ENCODE measurements around the gene LIMA1.

The LIMA1 gene

GRCh38 chr12:50197297-50197727, 86.0 kb downstream of the LIMA1 start:
- TF ChIP-seq, protein P1, sequence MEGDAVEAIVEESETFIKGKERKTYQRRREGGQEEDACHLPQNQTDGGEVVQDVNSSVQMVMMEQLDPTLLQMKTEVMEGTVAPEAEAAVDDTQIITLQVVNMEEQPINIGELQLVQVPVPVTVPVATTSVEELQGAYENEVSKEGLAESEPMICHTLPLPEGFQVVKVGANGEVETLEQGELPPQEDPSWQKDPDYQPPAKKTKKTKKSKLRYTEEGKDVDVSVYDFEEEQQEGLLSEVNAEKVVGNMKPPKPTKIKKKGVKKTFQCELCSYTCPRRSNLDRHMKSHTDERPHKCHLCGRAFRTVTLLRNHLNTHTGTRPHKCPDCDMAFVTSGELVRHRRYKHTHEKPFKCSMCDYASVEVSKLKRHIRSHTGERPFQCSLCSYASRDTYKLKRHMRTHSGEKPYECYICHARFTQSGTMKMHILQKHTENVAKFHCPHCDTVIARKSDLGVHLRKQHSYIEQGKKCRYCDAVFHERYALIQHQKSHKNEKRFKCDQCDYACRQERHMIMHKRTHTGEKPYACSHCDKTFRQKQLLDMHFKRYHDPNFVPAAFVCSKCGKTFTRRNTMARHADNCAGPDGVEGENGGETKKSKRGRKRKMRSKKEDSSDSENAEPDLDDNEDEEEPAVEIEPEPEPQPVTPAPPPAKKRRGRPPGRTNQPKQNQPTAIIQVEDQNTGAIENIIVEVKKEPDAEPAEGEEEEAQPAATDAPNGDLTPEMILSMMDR (IDR thresholded peaks at IDR 0.05; ENCODE audit: extremely low read depth, missing control alignments) = no peak
- DNase-seq (ENCODE audit: low spot score) = no peak

GRCh38 chr12:50196537-50196936, 86.8 kb downstream of the LIMA1 start:
- no peak for DNase-seq (ENCODE audit: low spot score)
- TF ChIP-seq, protein P1 (IDR thresholded peaks at IDR 0.05; ENCODE audit: extremely low read depth, missing control alignments) = no peak

GRCh38 chr12:50195832-50196231, 87.5 kb downstream of the LIMA1 start:
- TF ChIP-seq, protein P1 (IDR thresholded peaks at IDR 0.05; ENCODE audit: extremely low read depth, missing control alignments) = no peak
- DNase-seq (ENCODE audit: low spot score) = no peak

DNA sequence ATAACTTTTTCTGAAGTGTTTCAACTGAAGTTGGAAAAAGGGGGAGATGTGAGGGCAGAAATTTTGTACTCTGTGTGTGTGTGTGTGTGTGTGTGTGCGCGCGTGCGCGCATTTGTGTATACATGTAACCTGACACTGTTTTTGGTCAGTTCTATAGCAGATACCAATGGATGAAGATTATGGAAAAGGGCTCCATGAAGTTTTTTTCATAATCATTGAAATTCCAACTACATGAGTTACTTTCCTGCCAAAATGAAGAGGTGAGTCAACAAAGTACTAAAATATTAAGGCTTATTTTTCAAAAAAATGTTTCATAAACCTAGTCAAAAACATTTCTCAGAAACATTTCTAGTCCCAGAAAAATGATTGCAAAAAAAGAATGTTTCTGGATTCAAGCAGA, 90.4 kb downstream of the LIMA1 start:
- TF ChIP-seq, protein P1 (IDR thresholded peaks at IDR 0.05; ENCODE audit: extremely low read depth, missing control alignments) = no peak

DNA sequence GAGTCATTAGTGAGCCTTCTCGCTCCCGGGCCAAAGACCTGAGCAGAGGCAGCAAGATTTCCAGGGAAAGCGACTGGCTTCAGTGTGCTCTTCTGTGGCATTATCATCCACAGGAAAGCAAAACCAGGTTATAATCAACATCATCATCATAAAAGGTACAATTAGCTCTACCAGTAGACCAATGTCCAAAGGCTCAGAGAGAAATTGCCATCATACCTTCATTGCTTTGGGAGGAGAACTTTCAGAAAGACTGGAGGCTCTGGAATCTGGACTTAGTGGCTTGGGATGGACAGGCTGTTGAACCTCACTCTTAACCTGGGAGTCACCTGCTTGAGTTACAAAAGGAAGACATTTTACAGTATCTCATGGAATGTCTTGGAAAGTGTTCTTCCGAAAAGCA, 91.1 kb downstream of the LIMA1 start:
- TF ChIP-seq, protein P1 (IDR thresholded peaks at IDR 0.05; ENCODE audit: extremely low read depth, missing control alignments) = no peak
- no peak for DNase-seq (ENCODE audit: low spot score)

More for the DNA sequence above, 90.4 kb downstream of the LIMA1 start:
- no peak for DNase-seq (ENCODE audit: low spot score)

GRCh38 chr12:50190859-50191258, 92.5 kb downstream of the LIMA1 start:
- no peak for DNase-seq (ENCODE audit: low spot score)
- TF ChIP-seq, protein P1 (IDR thresholded peaks at IDR 0.05; ENCODE audit: extremely low read depth, missing control alignments) = no peak

GRCh38 chr12:50188875-50189575, 94.3 kb downstream of the LIMA1 start:
- DNase-seq (ENCODE audit: low spot score) = peak; percentile 16

More at GRCh38 chr12:50188875-50189575, 94.3 kb downstream of the LIMA1 start:
- TF ChIP-seq, protein P1 (IDR thresholded peaks at IDR 0.05; ENCODE audit: extremely low read depth, missing control alignments) = no peak
